ENCODE measurements around the gene OVAAL. TPM values are rescaled to one million over a fixed set of nuclear protein-coding genes. Genes with fewer than 3 reads are reported as not detected.
A peak's percentile ranks its signal among the peaks of the same experiment; 100 is the strongest.
"Not testable (repeated sequence)": the region's sequence is repeated elsewhere in the genome, so short reads cannot be mapped to it uniquely, and the experiment has no call there.

OVAAL gene
- total RNA-seq, 1 experiment from 2014 or later, result 0.36 TPM

DNA sequence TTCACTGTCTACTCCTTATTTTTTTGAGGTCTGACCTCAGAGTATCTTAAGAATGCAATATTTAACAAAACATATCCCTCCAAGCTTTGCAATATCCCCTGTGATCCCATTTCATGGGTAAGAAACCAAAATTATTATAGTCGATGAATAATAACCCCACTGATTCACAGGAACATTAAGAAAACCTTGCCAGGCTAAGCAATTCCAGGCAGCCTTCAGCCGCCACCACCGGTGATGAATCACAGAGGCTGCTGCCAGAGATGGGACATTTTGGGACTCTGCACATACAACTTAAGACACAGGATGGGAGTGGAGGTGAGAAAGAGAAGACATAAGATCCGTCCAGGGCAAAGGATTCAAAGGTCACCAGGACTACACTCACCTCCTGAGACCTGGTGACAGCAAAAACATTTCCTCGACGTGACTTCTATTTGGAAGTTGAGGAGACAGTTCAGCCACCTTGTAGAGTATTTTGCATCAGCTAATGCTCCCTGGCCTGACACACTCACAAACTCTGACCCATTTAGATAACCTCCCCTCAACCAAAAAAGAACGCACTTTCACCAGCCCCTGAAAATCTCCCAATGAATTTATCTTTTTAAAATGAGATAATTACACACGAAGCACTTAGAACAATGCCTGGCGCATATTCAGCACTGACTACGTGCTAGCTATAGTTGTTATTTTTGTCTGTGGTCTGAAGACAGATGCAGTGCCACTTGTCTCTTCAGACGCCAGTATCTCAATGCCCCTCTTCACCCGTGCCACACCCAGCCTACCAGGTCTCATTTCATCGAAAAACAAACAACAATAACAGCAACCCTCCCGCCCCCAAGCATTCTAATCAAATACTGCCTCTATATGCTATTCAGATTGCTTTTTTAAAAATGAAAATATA lies 17.8 kb upstream of the OVAAL start:
- DNase-seq (ENCODE audit: low read depth), result no peak

DNA sequence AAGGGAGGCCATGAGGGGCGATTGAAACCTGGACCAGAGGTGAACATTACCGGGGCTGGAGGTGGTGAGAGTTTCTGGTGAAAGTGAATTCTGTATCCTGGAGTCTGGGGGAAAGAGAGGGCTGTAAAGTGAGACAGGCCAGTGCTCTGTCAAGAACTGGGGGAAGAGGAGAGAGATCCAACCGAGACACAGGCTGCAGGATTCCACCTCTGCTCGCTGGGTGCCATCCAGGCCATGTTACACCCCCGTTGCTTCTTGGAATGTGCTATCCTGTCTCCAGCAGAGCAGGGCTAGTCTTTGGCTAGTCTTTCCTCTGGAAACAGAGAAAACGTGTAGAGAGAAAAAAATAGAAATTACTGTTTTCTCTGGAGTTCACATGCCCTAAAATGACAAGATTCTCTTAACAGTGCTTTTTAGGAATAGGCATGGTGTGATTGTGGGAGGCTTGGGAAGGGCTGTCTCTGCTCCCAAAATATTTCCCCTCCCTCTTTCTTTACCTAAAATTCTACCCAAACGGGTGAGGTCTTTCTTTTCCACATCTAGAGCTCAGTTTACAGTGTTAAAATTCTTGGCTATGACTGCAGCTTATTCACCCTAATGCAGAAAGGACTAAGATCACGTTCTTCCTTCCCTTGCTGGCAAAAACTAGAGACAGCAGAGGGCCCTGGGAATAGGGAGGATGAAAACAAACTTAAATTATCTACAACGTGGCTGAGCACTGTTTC lies 16.5 kb upstream of the OVAAL start:
- DNase-seq (ENCODE audit: low read depth), result no peak

DNA sequence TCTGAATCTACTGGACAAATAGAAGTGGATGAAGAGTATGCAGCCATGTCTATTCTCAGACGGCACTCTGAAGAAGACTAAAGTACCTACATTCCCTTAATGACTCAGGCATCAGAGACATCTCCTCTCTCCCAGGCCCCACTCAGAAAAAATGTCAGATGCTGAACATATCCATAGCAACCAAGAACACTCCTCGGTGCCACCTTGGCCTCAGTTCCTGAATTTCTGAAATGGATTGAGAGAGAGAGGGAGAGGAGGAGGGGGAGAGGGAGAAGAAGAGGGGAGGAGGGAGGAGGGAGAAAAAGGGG lies 16.0 kb upstream of the OVAAL start:
- DNase-seq (ENCODE audit: low read depth), result no peak

DNA sequence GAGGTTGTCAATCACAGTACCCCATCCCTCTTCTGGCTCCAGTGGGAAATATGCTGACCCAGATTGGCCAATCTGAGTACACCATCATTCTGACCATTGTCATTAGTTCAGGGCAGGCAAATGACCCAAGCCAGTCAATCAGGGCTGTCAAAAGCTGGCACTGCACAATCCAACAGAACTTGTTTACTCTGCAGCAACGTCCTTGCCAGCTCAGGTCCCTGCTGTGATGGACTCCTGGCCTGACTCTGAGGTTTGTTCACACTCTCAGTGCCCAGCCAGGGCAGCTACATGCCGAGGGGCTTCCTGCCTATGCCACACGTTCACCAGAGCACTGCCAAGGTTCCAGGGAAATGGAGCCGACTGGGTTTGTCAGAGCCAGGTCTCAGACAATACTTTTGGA lies 14.7 kb upstream of the OVAAL start:
- no peak for DNase-seq (ENCODE audit: low read depth)

DNA sequence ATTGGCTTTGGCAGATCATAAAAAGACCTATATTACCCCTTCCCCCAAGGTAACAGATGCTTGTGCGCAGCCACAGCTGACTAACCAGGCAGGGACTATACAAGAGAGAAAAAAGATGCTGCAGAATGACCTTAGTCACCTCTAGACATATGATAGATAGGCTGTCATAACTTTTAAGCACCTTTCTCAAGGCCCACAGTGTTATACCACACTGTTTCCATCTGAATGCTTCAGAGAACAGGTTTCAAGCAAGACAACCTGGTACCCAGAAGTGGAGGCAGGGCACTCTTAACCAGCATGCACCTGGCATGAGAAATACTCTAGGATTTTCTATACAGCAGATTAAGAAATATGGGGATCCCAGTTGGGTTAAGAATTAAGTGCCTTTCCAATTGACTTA lies 12.8 kb upstream of the OVAAL start:
- DNase-seq (ENCODE audit: low read depth), result no peak

DNA sequence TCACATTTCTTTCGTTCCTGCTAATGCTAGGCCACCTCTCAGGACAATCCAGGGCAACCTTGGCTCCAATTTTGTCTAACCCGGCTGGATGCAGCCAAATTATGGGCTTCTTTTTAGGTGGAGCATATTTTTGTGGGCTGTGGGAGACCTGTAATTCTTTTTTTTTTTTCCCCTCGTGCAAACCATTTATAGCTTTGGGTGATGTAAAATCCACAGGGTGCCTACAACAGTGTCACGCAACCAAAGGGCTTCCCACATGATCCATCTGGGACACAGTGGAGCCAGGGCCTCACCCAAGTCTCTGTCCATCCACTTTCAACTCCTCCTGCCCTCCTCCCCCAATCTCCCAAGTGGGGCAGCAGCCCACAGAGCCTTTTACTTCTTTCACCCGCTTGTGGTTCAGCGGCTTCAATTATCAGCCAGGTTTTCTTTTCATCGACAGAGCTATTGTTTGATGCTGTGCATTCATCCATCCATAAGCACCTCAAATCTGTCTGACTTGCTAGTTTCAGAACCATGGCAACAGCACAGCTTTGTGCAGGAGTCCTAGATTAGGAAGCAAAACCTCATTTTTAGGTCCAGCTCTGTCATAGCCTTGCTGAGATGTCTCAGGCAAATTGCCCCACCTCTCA lies 10.0 kb upstream of the OVAAL start:
- DNase-seq (ENCODE audit: low read depth), result no peak

DNA sequence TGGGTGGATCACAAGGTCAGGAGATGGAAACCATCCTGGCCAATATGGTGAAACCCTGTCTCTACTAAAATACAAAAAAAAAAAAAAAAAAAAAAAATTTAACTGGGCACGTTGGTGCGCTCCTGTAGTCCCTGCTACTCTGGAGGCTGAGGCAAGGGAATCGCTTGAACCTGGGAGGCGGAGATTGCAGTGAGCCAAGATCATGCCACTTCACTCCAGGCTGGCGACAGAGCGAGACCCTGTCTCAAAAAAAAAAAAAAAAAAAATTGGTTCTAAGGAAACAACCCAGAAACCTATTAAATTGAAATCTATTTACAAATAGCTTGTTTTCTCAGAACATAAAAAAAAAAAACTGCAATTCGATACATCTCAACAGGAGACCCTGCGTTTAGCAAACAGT lies 9.0 kb upstream of the OVAAL start:
- DNase-seq (ENCODE audit: low read depth), result not testable (repeated sequence)

DNA sequence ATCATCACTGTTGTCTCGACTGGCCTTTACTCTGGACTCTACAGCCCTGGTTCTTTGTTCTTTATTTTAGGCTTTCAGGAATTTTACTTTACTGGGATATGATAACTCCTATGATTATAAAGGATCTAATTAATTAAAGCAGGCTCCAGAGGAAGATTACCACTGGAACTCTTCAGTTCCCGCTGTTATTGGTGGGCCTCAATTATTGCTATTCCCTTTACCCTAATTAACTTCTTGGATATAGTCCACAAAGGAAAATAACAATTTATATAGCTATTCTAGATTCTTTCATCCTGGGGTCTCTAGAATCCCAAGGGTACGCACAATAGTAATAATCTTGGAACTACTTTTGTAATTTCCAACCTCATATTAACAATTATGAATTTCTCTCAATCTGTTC lies 8.5 kb upstream of the OVAAL start:
- DNase-seq (ENCODE audit: low read depth), result no peak

DNA sequence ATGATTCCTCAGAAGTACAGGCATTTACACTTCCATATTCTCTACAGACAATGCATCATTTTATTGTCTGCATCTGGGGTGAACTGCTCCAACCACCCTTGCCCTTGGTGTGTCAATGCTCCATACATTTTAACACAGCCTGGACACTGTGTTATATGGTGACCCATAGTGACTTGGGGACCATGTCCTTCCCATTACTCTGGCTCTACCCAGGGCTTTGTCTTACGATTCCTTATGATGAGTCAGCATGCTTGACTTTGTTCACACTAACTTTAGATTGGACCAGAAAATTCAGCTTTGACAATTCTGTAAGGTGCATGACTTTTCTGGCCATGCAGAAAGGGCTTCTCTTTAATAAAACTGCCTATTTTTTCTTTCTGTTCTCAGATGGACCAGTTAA lies 6.8 kb upstream of the OVAAL start:
- no peak for DNase-seq (ENCODE audit: low read depth)

DNA sequence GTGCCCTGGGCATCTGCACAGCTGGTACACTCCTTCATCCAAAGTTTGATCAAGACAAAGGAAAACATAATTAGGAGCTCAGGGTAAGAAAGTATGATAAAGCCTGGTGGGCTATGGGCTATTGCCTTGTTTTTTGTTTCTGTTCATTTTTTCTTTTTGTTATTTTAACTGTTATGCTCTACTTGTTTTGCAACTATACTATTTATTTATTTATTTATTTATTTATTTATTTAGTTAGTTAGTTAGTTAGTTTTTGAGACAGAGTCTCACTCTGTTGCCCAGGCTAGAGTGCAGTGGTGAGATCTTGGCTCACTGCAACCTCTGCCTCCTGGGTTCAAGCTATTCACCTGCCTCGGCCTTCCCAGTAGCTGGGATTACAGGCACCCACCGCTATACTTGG lies 5.7 kb upstream of the OVAAL start:
- not testable (repeated sequence) for DNase-seq (ENCODE audit: low read depth)

DNA sequence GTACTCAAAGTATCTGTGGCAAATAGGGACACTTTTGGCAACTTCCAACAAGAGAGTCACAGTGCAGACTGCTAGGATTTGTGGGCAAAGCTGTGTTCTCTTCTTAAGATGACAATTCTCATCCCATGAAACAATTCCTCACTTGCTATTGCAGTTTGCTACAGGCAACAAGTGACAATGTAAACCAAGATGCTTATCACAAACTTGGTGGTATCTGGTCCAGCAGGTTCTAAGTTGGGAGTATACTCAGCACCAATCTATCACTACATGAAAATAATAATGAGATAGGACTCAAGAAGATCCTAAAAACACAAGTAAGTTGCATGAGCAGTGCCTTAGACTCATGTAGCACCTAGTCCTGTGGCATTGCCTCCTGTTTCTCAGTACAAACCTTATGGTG lies 3.4 kb upstream of the OVAAL start:
- DNase-seq (ENCODE audit: low read depth), result no peak

DNA sequence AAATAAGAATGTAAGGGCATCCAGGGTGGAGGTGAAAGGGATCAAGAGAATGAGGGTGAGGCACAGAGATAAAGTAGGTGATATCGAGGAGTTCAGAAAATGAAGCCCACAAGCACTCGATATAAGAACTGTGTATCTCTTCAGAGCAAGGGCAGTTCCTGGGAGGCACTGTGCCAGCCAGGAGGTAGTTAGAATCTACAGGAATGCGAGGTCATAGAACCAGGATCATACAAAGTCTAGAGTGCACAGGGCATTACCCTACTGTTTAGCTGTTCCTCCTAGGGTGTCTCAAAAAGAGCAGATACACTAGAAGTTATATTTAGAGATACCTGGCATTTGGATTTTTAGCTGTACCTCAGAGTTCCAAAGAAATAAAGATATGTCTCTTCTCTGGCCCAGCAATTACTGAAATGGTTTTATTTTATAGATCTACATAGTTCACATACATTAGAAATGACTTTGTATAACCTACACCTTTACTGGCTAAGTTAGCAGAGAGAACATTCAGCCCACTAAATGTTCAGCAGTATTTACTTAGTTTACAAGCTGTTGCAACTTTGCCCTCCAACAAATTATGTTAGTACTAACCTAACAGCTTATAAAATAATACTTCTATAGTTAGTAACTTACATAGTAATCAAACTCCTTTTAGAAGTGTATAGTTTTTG lies 1.6 kb downstream of the OVAAL start:
- DNase-seq (ENCODE audit: low read depth), result no peak

DNA sequence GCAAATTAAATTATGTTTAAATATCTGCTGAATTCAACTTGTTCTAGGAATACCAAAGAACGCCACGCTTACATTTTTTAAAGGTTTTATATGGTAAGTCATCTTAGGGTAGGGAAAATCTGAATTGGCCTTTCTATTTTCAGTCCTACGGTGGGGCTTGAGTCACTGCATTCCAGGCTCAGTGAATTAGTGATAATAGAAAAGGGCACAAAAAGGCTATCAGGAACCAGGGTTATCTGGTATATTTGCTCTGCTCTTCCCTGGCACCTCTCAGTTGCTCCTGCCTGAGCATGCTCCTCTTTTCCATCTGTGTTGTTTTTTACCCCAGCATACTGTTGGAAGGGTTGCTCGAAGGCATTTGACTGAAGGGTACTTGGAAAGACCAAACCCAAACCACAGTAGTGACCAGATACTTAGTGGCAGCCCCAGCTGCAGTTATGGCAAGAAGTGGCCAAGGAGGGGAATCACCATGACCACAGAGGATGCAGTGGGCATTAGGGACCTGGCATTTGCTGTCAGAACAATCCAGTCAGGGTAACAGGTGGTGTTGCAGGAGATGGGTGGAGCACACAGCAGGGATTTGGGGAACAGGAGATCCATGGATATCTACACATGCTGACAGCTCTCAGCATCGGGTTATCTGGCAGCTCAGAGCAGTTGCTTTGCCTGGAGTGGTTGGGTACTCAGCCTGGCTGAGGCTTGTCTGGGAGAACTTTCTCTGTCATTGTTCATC lies 2.3 kb downstream of the OVAAL start:
- peak; percentile 17 for DNase-seq (ENCODE audit: low read depth)

DNA sequence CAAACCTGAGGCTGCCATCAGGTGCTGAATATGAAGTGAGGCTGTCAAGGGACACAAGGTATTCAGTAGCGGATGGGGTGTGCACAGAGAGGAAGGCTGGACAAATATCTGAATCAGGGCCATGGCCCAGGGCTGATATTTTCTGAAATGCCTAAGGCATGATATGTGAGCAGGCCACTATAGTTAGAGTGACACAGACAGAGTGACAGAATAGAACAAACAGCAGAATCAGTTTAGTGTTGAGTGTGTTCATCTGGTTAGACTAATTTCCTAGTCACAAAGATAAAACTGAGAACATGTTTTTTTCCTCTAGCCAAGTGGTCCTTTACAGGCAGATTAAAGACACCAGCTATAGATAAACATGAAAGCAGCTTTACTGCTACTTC lies 3.9 kb downstream of the OVAAL start:
- DNase-seq (ENCODE audit: low read depth), result no peak

DNA sequence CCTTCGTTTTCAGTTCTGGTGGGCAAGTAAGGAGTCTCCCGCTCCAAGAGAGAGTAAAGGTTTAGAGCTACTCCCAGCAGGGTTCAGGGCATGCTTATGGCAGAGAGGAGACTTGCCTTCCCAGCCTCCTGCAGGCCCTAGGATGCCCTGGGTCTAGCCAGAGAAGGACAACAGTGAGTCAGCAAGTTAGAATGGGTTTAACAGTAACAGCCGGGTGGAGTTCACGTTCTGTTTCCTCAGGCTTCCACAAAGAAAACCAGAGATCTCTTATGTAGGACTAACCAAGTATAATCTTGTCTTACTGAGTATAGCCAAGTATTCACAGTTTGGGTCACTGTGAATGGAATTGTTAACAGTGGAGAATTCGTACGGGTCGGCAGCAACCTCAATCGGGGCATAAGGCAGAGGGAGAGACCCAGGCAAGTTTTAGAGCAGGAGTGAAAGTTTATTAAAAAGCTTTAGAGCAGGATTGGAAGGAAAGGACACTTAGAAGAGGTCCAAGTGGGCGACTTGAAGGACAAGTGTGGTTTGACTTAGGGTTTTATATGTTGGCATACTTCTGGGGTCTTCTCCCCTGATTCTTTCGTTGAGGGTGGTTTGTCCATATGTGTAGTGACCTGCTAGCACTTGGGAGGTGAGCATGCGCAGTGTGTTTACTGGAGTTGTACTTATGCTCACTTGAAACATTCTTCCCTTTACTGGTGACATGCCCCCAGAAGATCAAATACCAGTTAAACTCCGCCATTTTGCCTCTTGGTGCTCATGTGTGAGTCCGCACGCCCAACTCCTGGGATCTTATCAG lies 4.5 kb downstream of the OVAAL start:
- DNase-seq (ENCODE audit: low read depth), result peak; percentile 39

DNA sequence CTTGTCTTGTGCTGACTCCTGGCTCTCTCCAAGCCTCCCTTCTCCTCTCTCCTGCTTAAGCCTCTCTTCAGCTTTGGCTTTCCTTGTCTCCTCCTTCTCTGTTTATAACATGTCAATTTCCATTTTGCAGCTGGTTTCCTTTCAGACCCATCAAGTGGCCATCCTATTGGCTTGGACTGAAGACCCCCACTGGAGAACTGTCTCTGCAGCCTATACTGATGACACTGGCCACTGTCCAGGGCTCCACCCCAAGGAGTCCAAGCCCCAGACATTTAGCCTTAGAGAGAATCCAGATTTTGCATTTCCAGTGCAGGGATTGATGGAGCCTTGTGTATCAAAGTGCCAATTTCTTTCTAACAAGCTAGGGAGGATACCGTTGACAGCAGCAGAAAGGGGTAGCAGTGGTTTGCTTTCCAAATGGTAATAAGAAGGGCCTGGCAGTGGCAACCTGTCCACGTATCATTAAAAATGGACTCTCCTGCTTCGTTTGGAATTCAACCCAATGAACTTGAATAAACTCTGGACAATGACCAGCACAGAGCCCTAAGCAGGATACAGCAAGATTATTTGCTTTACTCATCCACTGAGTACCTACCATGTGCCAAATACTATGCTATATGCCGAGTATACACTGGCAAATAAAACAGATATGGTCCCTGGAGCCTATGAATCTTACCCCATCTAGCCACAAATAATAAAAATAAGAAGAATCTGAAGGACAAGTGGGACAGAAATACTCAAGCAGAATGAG lies 6.5 kb downstream of the OVAAL start:
- DNase-seq (ENCODE audit: low read depth), result no peak

DNA sequence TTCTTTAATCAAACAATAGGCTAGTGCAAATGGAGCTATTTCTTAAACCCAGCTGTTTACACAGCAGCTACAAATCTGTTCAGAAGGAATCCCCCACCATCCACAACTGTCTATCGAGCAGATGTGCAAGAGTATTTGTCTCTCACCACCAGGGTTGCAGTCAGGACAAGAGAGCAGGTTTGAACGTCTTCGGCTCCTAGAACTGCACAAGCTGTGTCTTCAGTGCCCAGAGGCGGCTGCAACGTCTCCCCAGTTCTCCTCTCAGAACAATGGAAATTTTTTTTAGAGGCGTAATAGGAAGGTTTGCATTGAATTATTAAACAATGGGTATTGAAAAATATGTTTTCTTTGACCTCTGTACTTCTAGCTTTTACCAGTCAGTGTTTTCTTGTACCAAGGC lies 7.3 kb downstream of the OVAAL start:
- no peak for DNase-seq (ENCODE audit: low read depth)

DNA sequence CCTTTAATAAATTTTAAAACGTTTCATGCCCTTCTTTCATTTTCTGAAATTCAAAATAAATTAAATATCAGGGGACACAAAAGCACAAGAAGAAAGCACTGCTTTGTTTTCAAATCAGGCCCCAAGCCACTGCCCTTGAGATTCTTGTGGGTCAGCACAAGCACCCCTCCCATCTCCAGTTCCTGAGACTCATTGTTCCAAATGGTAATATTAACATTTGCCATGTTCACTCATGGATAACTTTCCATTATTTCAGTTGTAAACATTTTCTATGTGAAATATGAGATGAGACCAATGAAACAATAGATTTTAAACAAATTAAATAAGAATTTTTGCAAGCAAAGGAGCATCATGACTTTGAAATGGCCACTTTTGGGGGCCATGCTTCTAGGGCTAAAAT lies 7.7 kb downstream of the OVAAL start:
- no peak for DNase-seq (ENCODE audit: low read depth)

DNA sequence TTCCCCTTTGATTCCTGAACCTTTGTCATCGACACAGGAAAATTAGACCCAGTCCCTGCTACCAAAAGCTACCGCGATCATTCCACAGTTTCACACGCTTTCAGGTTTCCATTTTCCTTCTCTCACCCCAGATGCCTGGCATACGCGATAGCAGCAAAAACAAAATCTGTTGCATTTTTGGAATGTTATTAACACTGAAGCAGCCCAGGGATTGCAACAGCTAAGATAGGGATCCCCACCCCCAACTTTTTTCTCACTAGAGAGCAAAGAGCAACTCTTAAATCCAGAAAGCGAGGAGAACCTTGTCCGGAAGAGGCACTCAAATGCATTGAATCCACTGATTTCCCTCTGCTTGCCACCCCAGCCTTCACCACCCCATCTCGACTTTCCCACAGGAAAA lies 8.9 kb downstream of the OVAAL start:
- no peak for DNase-seq (ENCODE audit: low read depth)

DNA sequence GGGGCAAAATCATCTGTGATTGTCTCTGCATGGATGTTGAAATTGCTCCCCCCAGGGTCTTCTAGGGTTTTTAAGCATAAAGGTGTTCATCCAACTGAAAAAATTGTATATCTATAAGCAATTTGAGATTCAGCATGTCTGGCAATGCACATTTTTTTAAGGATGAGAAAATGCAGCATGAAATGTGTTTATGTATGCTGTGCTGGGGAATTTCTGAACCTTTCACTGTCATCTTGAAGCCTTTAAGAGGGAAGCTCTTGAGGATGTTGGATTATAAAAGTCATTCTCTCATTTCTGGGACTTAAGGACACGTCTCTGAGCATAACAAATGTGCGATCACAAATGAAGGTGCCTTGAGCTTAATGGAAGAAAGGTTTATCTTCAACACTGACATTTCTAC lies 9.4 kb downstream of the OVAAL start:
- no peak for DNase-seq (ENCODE audit: low read depth)

All from RPMI7951 (cell line).